ENCODE data around the gene MISP.

Gene MISP

DNA sequence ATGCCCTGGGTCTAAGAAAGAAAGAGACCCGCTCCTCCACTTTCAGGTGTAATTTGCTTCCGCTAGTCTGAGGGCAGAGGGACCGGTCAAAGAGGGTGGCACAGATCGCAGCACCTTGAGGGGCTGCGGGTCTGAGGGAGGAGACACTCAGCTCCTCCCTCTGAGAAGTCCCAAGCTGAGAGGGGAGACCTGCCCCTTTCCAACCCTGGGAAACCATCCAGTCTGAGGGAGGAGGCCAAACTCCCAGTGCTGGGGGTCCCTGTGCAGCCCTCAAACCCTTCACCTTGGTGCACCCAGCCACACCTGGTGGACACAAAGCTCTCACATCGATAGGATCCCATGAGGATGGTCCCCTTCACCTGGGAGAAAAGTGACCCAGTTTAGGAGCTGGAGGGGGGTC, 13.0 kb downstream of the MISP start:
- TF ChIP-seq, protein P1, sequence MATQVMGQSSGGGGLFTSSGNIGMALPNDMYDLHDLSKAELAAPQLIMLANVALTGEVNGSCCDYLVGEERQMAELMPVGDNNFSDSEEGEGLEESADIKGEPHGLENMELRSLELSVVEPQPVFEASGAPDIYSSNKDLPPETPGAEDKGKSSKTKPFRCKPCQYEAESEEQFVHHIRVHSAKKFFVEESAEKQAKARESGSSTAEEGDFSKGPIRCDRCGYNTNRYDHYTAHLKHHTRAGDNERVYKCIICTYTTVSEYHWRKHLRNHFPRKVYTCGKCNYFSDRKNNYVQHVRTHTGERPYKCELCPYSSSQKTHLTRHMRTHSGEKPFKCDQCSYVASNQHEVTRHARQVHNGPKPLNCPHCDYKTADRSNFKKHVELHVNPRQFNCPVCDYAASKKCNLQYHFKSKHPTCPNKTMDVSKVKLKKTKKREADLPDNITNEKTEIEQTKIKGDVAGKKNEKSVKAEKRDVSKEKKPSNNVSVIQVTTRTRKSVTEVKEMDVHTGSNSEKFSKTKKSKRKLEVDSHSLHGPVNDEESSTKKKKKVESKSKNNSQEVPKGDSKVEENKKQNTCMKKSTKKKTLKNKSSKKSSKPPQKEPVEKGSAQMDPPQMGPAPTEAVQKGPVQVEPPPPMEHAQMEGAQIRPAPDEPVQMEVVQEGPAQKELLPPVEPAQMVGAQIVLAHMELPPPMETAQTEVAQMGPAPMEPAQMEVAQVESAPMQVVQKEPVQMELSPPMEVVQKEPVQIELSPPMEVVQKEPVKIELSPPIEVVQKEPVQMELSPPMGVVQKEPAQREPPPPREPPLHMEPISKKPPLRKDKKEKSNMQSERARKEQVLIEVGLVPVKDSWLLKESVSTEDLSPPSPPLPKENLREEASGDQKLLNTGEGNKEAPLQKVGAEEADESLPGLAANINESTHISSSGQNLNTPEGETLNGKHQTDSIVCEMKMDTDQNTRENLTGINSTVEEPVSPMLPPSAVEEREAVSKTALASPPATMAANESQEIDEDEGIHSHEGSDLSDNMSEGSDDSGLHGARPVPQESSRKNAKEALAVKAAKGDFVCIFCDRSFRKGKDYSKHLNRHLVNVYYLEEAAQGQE (IDR thresholded peaks at IDR 0.05; ENCODE audit: insufficient replicate concordance, low read depth) = no peak
- TF ChIP-seq, protein P2, sequence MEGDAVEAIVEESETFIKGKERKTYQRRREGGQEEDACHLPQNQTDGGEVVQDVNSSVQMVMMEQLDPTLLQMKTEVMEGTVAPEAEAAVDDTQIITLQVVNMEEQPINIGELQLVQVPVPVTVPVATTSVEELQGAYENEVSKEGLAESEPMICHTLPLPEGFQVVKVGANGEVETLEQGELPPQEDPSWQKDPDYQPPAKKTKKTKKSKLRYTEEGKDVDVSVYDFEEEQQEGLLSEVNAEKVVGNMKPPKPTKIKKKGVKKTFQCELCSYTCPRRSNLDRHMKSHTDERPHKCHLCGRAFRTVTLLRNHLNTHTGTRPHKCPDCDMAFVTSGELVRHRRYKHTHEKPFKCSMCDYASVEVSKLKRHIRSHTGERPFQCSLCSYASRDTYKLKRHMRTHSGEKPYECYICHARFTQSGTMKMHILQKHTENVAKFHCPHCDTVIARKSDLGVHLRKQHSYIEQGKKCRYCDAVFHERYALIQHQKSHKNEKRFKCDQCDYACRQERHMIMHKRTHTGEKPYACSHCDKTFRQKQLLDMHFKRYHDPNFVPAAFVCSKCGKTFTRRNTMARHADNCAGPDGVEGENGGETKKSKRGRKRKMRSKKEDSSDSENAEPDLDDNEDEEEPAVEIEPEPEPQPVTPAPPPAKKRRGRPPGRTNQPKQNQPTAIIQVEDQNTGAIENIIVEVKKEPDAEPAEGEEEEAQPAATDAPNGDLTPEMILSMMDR (IDR thresholded peaks at IDR 0.05; ENCODE audit: insufficient read depth, low read length) = no peak
- TF ChIP-seq POLR2AphosphoS5 (IDR thresholded peaks at IDR 0.05; ENCODE audit: low read depth) (no peak), SPI1 (IDR thresholded peaks at IDR 0.05; ENCODE audit: borderline replicate concordance, low read depth) (no peak), GABPA (IDR thresholded peaks at IDR 0.05; ENCODE audit: low read depth) (no peak)
- Histone ChIP-seq H3K27me3 (ENCODE audit: insufficient read depth, poor library complexity, severe bottlenecking) (no peaks in the 10 kb centered on the region), H3K4me3 (replicated peaks; ENCODE audit: insufficient read depth, low read length) (no peak overlapping the region), H3K27ac (replicated peaks) (no peak overlapping the region)
- DNase-seq (ENCODE audit: low read depth in 1 of 2, low spot score in 1 of 2) = no peak

DNA sequence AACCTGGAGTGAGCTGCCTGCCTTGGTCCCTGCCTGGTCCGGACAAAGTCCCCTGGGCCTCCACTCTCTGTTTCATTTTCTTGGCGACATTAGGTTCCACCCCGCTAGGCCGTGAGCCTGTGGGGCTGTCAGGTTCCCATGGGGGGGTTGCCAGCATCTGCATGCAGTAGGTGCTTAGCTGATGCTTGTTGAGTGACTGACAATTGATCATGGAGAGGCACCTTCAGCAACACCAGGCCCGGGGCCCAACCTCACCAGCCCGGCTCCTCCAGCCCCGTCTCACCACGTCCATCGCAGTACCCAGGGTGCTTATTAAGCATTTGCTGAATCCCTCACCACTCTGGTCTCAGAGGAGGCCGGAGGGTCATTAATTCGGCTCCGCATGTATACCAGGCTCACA, 13.4 kb downstream of the MISP start:
- H3K4me3 ChIP-seq (replicated peaks; ENCODE audit: insufficient read depth, low read length) = no peak overlapping the region
- TF ChIP-seq, protein P1 (IDR thresholded peaks at IDR 0.05; ENCODE audit: insufficient replicate concordance, low read depth) = no peak
- no peak for TF ChIP-seq SPI1 (IDR thresholded peaks at IDR 0.05; ENCODE audit: borderline replicate concordance, low read depth)
- no peak for TF ChIP-seq POLR2AphosphoS5 (IDR thresholded peaks at IDR 0.05; ENCODE audit: low read depth)
- TF ChIP-seq, protein P2 (IDR thresholded peaks at IDR 0.05; ENCODE audit: insufficient read depth, low read length) = no peak
- no peak for TF ChIP-seq GABPA (IDR thresholded peaks at IDR 0.05; ENCODE audit: low read depth)
- no peak for DNase-seq (ENCODE audit: low read depth in 1 of 2, low spot score in 1 of 2)
- H3K27ac ChIP-seq (replicated peaks) = no peak overlapping the region
- no peaks in the 10 kb centered on the region for H3K27me3 ChIP-seq (ENCODE audit: insufficient read depth, poor library complexity, severe bottlenecking)

DNA sequence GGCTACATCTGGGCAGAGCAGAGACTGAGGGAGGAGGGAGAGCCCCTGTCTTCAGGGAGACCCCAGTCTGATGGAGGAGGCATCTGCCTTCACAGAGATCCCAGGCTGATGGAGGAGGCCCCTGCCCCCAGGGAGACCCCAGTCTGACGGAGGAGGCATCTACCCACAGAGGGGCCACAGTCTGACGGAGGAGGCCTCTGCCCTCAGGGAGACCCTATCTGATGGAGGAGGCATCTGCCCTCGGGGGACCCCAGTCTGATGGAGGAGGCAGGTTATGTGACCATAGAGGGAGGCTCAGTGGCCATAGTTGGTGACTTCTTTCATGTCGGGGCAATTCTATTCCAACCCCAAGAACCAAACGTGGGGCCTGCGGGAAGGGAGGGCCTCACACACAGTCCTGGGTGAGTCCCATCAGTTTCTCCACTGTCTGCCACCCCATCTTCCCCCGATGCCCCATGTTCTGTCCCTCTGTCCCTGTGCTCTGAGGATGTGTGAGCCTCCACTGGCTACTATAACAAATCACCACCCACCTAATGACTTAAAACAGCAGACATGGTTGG, 14.3 kb downstream of the MISP start:
- no peak overlapping the region for H3K27ac ChIP-seq (replicated peaks)
- TF ChIP-seq POLR2AphosphoS5 (IDR thresholded peaks at IDR 0.05; ENCODE audit: low read depth) (no peak), SPI1 (IDR thresholded peaks at IDR 0.05; ENCODE audit: borderline replicate concordance, low read depth) (no peak), GABPA (IDR thresholded peaks at IDR 0.05; ENCODE audit: low read depth) (no peak)
- TF ChIP-seq, protein P1 (IDR thresholded peaks at IDR 0.05; ENCODE audit: insufficient replicate concordance, low read depth) = no peak
- TF ChIP-seq, protein P2 (IDR thresholded peaks at IDR 0.05; ENCODE audit: insufficient read depth, low read length) = no peak
- H3K27me3 ChIP-seq (ENCODE audit: insufficient read depth, poor library complexity, severe bottlenecking) = no peaks in the 10 kb centered on the region
- DNase-seq (ENCODE audit: low read depth in 1 of 2, low spot score in 1 of 2) = no peak
- no peak overlapping the region for H3K4me3 ChIP-seq (replicated peaks; ENCODE audit: insufficient read depth, low read length)
